ENCODE measurements around the gene SUN2.

GRCh38 chr22:38775656-38776055 is 19.9 kb upstream of the SUN2 start:
- TF ChIP-seq CTCF (IDR thresholded peaks at IDR 0.05), result no peak
- TF ChIP-seq POLR2A (IDR thresholded peaks at IDR 0.05), result no peak

Data from right lobe of liver (tissue), 4 donors.